OCI-LY1 (cell line): ENCODE measurements around the gene TACR1.
"Not testable (repeated sequence)": the region's sequence is repeated elsewhere in the genome, so short reads cannot be mapped to it uniquely, and the experiment has no call there.

Experiments
- H2AFZ ChIP-seq: fragments of 200-600 bp; sonication (generic), shearing (Covaris generic); 2 replicates; pipeline ENCODE4 v1.6.0; 2014; ENCODE audit warnings: antibody characterized with exemption, mild to moderate bottlenecking, low read length
- H3F3A ChIP-seq: fragments of 200-600 bp; sonication (generic), shearing (Covaris generic); 2 replicates; pipeline ENCODE4 v1.6.0; 2014; ENCODE audit warnings: mild to moderate bottlenecking, antibody characterized with exemption, low read length, moderate library complexity; ENCODE audit not compliant: insufficient read depth
- H3K27ac ChIP-seq: fragments of 200-600 bp; sonication (generic); 2 replicates; pipeline ENCODE4 v1.5.1; 2014; ENCODE audit warnings: low read length, mixed run types, mild to moderate bottlenecking, low read depth; ENCODE audit not compliant: poor library complexity, severe bottlenecking
- H3K27me3 ChIP-seq: fragments of 200-600 bp; sonication (generic); 2 replicates; pipeline ENCODE4 v1.6.0; 2014; ENCODE audit warnings: antibody characterized with exemption, mild to moderate bottlenecking, low read length, moderate library complexity; ENCODE audit not compliant: insufficient read depth
- H3K36me3 ChIP-seq: fragments of 200-600 bp; sonication (generic); 2 replicates; pipeline ENCODE4 v1.6.1; 2014; ENCODE audit warnings: mild to moderate bottlenecking, antibody characterized with exemption, low read length, moderate library complexity, mixed read lengths; ENCODE audit not compliant: insufficient read depth
- H3K4me1 ChIP-seq: fragments of 200-600 bp; sonication (generic); 2 replicates; pipeline ENCODE4 v1.5.1; 2014; ENCODE audit warnings: mild to moderate bottlenecking, low read length, moderate library complexity; ENCODE audit not compliant: insufficient read depth, severe bottlenecking
- H3K4me2 ChIP-seq: fragments of 200-600 bp; sonication (generic), shearing (Covaris generic); 2 replicates; pipeline ENCODE4 v1.6.1; 2014; ENCODE audit warnings: low read length
- H3K4me3 ChIP-seq: fragments of 200-600 bp; sonication (generic); 2 replicates; pipeline ENCODE4 v1.5.1; 2014; ENCODE audit warnings: low read length, low read depth, mild to moderate bottlenecking, mixed read lengths; ENCODE audit not compliant: poor library complexity, severe bottlenecking
- H3K79me2 ChIP-seq: fragments of 200-600 bp; shearing (Covaris generic); 2 replicates; pipeline ENCODE4 v1.6.1; 2016; ENCODE audit warnings: mixed run types, low read length, mixed read lengths; ENCODE audit not compliant: insufficient read depth
- H3K9ac ChIP-seq: fragments of 200-600 bp; sonication (generic), shearing (Covaris generic); 2 replicates; pipeline ENCODE4 v1.6.1; 2014; ENCODE audit warnings: mild to moderate bottlenecking, low read length, mixed read lengths
- H3K9me2 ChIP-seq: fragments of 200-600 bp; sonication (generic), shearing (Covaris generic); 2 replicates; pipeline ENCODE4 v1.6.1; 2014; ENCODE audit warnings: low read depth, mild to moderate bottlenecking, low read length, mixed read lengths
- H3K9me3 ChIP-seq: fragments of 200-600 bp; shearing (Covaris generic); 2 replicates; pipeline ENCODE4 v1.6.1; 2014; ENCODE audit warnings: low read length, mixed read lengths
- H4K20me1 ChIP-seq: fragments of 200-600 bp; sonication (generic), shearing (Covaris generic); 2 replicates; pipeline ENCODE4 v1.6.0; 2016; ENCODE audit warnings: mild to moderate bottlenecking, low read length; ENCODE audit not compliant: insufficient read depth
- EZH2 ChIP-seq: fragments of 200-600 bp; sonication (generic), shearing (Covaris generic); IDR thresholded peaks from 2 replicates; pipeline ENCODE4 v1.8.0; 2017; ENCODE audit warnings: borderline replicate concordance, mixed run types, mild to moderate bottlenecking, antibody characterized with exemption, low read length, moderate library complexity, mixed read lengths
- TF ChIP-seq, protein P1 (sequence below): fragments of 200-600 bp; sonication (generic), shearing (Covaris generic); IDR thresholded peaks from 2 replicates; pipeline ENCODE4 v1.5.1; 2017; ENCODE audit warnings: mild to moderate bottlenecking, antibody characterized with exemption, low read length, moderate library complexity, mixed read lengths

Gene TACR1

DNA sequence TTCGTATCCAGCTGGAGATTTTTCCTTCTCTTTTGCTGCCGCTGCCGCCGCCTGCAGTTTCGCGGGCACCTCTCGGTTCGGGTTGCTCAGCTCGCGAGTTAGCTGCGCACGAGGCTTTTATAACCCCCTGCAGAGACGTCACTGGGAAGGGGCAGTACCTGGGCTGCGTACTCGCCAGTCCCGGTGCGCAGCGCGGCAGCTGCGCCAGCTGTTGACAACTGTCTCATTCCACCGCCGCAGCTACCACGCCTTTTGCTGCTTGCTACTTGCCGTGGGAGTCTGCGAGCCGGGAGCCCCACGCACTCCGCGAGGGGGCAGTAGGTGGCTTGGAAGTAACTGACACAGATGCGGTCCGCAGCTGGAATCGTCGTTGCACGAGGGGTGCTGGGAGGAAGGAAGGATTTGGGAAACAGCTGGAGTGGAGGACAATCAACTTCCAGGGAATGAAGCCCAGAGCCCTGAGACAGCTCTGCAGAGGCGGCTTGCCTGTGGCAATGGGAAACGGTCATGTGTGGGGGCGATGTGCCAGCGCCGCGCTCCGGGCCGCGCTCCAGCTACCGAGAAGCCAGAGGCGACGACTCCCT lies at the start of gene TACR1:
TACR1 (minus strand) TSS at position 93 of the 584 bp plus-strand sequence. CDS start 586 bp downstream, outside the sequence.
- Histone ChIP-seq H3K4me2 (no peak within 1 kb of the TSS), H3K4me3 (no peak within 1 kb of the TSS), H4K20me1 (no peaks in the 10 kb centered on the region), H3K27me3 (no peaks in the 10 kb centered on the region), H3K27ac (no peak within 1 kb of the TSS), H3K9me2 (no peaks in the 10 kb centered on the region), H3K36me3 (no peaks in the 10 kb centered on the region), H3K9ac (no peak within 1 kb of the TSS), H3F3A (no peaks in the 10 kb centered on the region), H3K79me2 (no peaks in the 10 kb centered on the region), H2AFZ (no peak within 1 kb of the TSS), H3K9me3 (no peaks in the 10 kb centered on the region), H3K4me1 (no peaks in the 10 kb centered on the region)
- TF ChIP-seq EZH2, result no peak
- TF ChIP-seq, protein P1, sequence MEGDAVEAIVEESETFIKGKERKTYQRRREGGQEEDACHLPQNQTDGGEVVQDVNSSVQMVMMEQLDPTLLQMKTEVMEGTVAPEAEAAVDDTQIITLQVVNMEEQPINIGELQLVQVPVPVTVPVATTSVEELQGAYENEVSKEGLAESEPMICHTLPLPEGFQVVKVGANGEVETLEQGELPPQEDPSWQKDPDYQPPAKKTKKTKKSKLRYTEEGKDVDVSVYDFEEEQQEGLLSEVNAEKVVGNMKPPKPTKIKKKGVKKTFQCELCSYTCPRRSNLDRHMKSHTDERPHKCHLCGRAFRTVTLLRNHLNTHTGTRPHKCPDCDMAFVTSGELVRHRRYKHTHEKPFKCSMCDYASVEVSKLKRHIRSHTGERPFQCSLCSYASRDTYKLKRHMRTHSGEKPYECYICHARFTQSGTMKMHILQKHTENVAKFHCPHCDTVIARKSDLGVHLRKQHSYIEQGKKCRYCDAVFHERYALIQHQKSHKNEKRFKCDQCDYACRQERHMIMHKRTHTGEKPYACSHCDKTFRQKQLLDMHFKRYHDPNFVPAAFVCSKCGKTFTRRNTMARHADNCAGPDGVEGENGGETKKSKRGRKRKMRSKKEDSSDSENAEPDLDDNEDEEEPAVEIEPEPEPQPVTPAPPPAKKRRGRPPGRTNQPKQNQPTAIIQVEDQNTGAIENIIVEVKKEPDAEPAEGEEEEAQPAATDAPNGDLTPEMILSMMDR, result no peak

DNA sequence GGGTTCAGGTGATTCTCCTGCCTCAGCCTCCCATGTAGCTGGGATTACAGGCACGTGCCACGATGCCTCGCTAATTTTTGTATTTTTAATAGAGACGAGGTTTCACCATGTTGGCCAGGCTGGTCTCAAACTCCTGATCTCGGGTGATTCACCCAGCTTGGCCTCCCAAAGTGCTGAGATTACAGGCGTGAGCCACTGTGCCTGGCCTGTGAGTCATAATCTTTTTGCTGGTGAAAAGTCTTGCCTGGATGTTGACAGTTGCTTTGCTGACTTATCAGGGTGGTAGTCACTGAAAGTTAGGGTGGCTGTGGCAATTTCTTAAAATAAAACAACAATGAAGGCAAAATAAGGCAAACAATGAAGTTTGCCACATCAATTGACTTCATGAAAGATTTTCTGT lies 49.3 kb upstream of the TACR1 start:
- H3K9me3 ChIP-seq, H3K79me2 ChIP-seq, H3K4me2 ChIP-seq, H3K36me3 ChIP-seq, H3F3A ChIP-seq, H3K9ac ChIP-seq, H2AFZ ChIP-seq, H3K4me1 ChIP-seq, H3K4me3 ChIP-seq, H3K27me3 ChIP-seq, H3K9me2 ChIP-seq, H4K20me1 ChIP-seq, H3K27ac ChIP-seq: not testable (repeated sequence)

- Histone ChIP-seq H4K20me1 (no peaks in the 10 kb centered on the region), H3K27ac (no peak overlapping the region), H3K36me3 (no peaks in the 10 kb centered on the region), H3K4me2 (no peak overlapping the region), H3K27me3 (no peaks in the 10 kb centered on the region), H3K9ac (no peak overlapping the region), H3K79me2 (no peaks in the 10 kb centered on the region), H3K9me2 (no peaks in the 10 kb centered on the region), H3K4me1 (no peaks in the 10 kb centered on the region), H2AFZ (no peak overlapping the region), H3F3A (no peaks in the 10 kb centered on the region), H3K9me3 (no peaks in the 10 kb centered on the region), H3K4me3 (no peak overlapping the region)
- TF ChIP-seq, protein P1, result no peak
- no peak for TF ChIP-seq EZH2
Observed at GRCh38 chr2:75246441-75247167, 47.3 kb upstream of the TACR1 start.

DNA sequence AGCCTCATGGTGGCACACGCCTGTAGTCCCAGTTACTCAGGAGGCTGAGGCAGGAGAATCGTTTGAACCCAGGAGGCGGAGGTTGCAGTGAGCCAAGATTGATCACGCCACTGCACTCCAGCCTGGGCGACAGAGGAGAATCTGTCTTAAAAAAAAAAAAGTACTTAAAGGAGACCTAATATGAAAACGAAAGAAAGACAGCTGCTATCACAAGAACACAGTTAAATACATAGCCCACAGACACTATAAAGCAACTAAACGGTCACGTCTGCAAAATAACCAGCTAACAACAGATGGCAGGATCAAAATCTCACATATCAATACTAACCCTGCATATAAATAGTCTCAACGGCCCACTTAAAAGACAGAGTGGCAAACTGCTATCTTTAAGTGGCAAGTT lies 43.9 kb upstream of the TACR1 start:
- Histone ChIP-seq H3F3A (no peaks in the 10 kb centered on the region), H3K27ac (no peak overlapping the region), H3K27me3 (no peaks in the 10 kb centered on the region), H3K4me1 (no peaks in the 10 kb centered on the region), H3K4me2 (no peak overlapping the region), H3K9ac (no peak overlapping the region), H3K9me3 (no peaks in the 10 kb centered on the region), H4K20me1 (no peaks in the 10 kb centered on the region), H3K9me2 (no peaks in the 10 kb centered on the region), H3K79me2 (no peaks in the 10 kb centered on the region), H3K4me3 (no peak overlapping the region), H2AFZ (no peak overlapping the region), H3K36me3 (no peaks in the 10 kb centered on the region)
- TF ChIP-seq, protein P1, result no peak
- TF ChIP-seq EZH2, result no peak
